ENCODE results near the gene SNRK. TPM values are rescaled to one million over a fixed set of nuclear protein-coding genes. Genes with fewer than 3 reads are reported as not detected.

The SNRK gene
- total RNA-seq, 1 experiment from 2014 or later = 12.0 TPM

DNA sequence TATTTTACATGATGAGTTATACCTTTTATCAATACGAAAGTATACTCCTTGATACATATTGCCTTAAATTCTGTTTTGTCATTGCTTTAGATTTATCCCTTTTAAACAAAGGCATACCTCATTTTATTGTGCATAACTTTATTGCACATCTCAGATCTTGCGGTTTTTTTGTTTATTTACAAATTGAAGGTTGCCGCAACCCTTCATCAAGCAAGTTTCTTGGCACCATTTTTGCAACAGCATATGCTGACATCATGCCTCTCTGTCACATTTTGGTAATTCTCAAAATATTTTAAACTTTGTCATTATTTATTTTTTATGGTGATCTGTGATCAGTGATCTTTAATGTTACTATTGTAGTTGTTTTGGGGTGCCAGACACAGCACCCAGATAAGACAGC lies 20.9 kb downstream of the SNRK start:
- Histone ChIP-seq H2BK15ac (ENCODE audit: low read depth, low read length) (no peak overlapping the region), H4K8ac (replicated peaks; ENCODE audit: insufficient read length, low read depth, low read length) (no peak overlapping the region), H3K4me1 (ENCODE audit: insufficient read depth, low read length) (no peaks in the 10 kb centered on the region), H4K91ac (ENCODE audit: insufficient read length, low read depth, low read length) (no peak overlapping the region), H2BK12ac (ENCODE audit: insufficient read length, low read depth, low read length) (no peak overlapping the region), H3K4ac (ENCODE audit: low read depth, low read length) (no peak overlapping the region), H3K18ac (ENCODE audit: insufficient read length, low read depth, low read length) (no peak overlapping the region), H3K79me1 (ENCODE audit: insufficient read depth, low read depth, low read length, poor library complexity, severe bottlenecking) (no peaks in the 10 kb centered on the region), H4K20me1 (ENCODE audit: control insufficient read depth, insufficient read depth, insufficient read length) (no peaks in the 10 kb centered on the region), H2BK120ac (ENCODE audit: low read depth, low read length, poor library complexity, severe bottlenecking) (no peak overlapping the region), H3K9ac (ENCODE audit: extremely low read depth, insufficient read length, low read length) (no peak overlapping the region), H3K4me2 (ENCODE audit: insufficient read depth, insufficient read length, low read length) (no peak overlapping the region), H3K56ac (ENCODE audit: insufficient read length, low read depth, low read length) (no peak overlapping the region), H3K23me2 (ENCODE audit: insufficient read length, low read depth, low read length, poor library complexity, severe bottlenecking) (no peaks in the 10 kb centered on the region), H2AFZ (ENCODE audit: low read length) (no peak overlapping the region), H2BK5ac (ENCODE audit: insufficient read length, low read length) (no peak overlapping the region), H3T11ph (ENCODE audit: low read length) (no peak overlapping the region), H3K23ac (ENCODE audit: insufficient read length, low read depth, low read length) (no peak overlapping the region), H3K14ac (ENCODE audit: insufficient read depth, low read length) (no peak overlapping the region), H3K79me2 (ENCODE audit: insufficient read depth, low read length) (no peaks in the 10 kb centered on the region), H3K27ac (ENCODE audit: insufficient read length, low read depth, low read length) (no peak overlapping the region), H2AK5ac (ENCODE audit: insufficient read length, low read length) (no peak overlapping the region), H3K27me3 (ENCODE audit: insufficient read depth, low read length) (no peaks in the 10 kb centered on the region), H4K5ac (ENCODE audit: insufficient read length, low read depth, low read length) (no peak overlapping the region), H2BK20ac (ENCODE audit: low read depth, low read length, poor library complexity, severe bottlenecking) (no peak overlapping the region), H3K9me3 (ENCODE audit: control insufficient read depth, low read depth, low read length) (no peaks in the 10 kb centered on the region)
- no peaks in the 10 kb centered on the region for H3K9me3 Mint-ChIP-seq
- H3K27me3 Mint-ChIP-seq (ENCODE audit: low read depth) = no peaks in the 10 kb centered on the region
- DNase-seq = no peak
- peaks cover 4 to 37% (median 35%) of the 10 kb centered on the region in 3 experiments; a peak in 6 of 7 replicates for H3K36me3 Mint-ChIP-seq (ENCODE audit: insufficient read depth in 1 of 3, low read depth in 3 of 3)
- H3K4me1 Mint-ChIP-seq = no peaks in the 10 kb centered on the region
- no peak overlapping the region for H3K27ac Mint-ChIP-seq
- WGBS (ENCODE audit: extremely low coverage, insufficient read length, low lambda C conversion rate) = no CpG with 5 or more reads among the region's 3 CpGs
- no peak for TF ChIP-seq CTCF (conservative IDR thresholded peaks at IDR 0.05)
- no peak overlapping the region for H3K4me3 Mint-ChIP-seq
